GM23338 (cell line): ENCODE results near the gene PLXNC1. TPM values are rescaled to one million over a fixed set of nuclear protein-coding genes. Genes with fewer than 3 reads are reported as not detected.

ENCODE experiments used
- ATAC-seq: fragments of 200-7000 bp; cut with Tn5 transposase; 3 replicates; pipeline ENCODE4 v1.9.1; 2020
- DNase-seq: peaks from one replicate; pipeline ENCODE4 v3.0.0-alpha.2; 2015; ENCODE audit warnings: low spot score
- H2AFZ ChIP-seq: fragments of 200-600 bp; sonication (generic); 2 replicates; pipeline ENCODE4 v1.8.0; 2016; ENCODE audit warnings: antibody characterized with exemption, mild to moderate bottlenecking, moderate library complexity
- H3F3A ChIP-seq: fragments of 200-600 bp; sonication (generic); replicated peaks from 2 replicates; pipeline ENCODE4 v1.8.0; 2017; ENCODE audit warnings: antibody characterized with exemption, mixed run types, low read depth
- H3K27ac ChIP-seq: fragments of 200-600 bp; sonication (generic); 2 replicates; pipeline ENCODE4 v1.6.1; 2016; ENCODE audit warnings: low read depth
- H3K27me3 ChIP-seq: fragments of 200-600 bp; sonication (generic); 2 replicates; pipeline ENCODE4 v1.8.0; 2016; ENCODE audit warnings: mild to moderate bottlenecking, mixed run types, moderate library complexity; ENCODE audit not compliant: insufficient read depth
- H3K36me3 ChIP-seq: fragments of 200-600 bp; sonication (generic); 2 replicates; pipeline ENCODE4 v1.8.0; 2016; ENCODE audit warnings: mild to moderate bottlenecking; ENCODE audit not compliant: insufficient read depth
- H3K4me1 ChIP-seq: fragments of 200-600 bp; sonication (generic); 2 replicates; pipeline ENCODE4 v1.8.0; 2016; ENCODE audit warnings: mild to moderate bottlenecking, moderate library complexity; ENCODE audit not compliant: insufficient read depth
- H3K4me2 ChIP-seq: fragments of 200-600 bp; sonication (generic); 2 replicates; pipeline ENCODE4 v1.7.1; 2017; ENCODE audit warnings: mixed run types
- H3K4me3 ChIP-seq: fragments of 200-600 bp; sonication (generic); 2 replicates; pipeline ENCODE4 v1.6.1; 2016; ENCODE audit warnings: mixed run types
- H3K79me2 ChIP-seq: fragments of 200-600 bp; sonication (generic); replicated peaks from 2 replicates; pipeline ENCODE4 v1.8.0; 2017; ENCODE audit warnings: mild to moderate bottlenecking; ENCODE audit not compliant: insufficient read depth
- H3K9me2 ChIP-seq: fragments of 200-600 bp; sonication (generic); 2 replicates; pipeline ENCODE4 v1.8.0; 2017; ENCODE audit not compliant: insufficient read depth
- H4K20me1 ChIP-seq: fragments of 200-600 bp; sonication (generic); replicated peaks from 2 replicates; pipeline ENCODE4 v1.8.0; 2017; ENCODE audit warnings: mild to moderate bottlenecking; ENCODE audit not compliant: insufficient read depth
- H3K27ac Mint-ChIP-seq: 2 replicates; pipeline ENCODE4 v1.8.0; 2020; ENCODE audit warnings: inconsistent platforms, mild to moderate bottlenecking, moderate library complexity, mixed read lengths
- H3K27me3 Mint-ChIP-seq: 3 replicates; pipeline ENCODE4 v1.8.0; 2022; ENCODE audit warnings: low read depth, mild to moderate bottlenecking, moderate library complexity, mixed read lengths, inconsistent platforms; ENCODE audit not compliant: insufficient read depth, poor library complexity
- H3K36me3 Mint-ChIP-seq: 3 replicates; pipeline ENCODE4 v1.8.0; 2021; ENCODE audit warnings: low read depth, mild to moderate bottlenecking, inconsistent platforms, moderate library complexity, mixed read lengths
- H3K4me1 Mint-ChIP-seq: 3 replicates; pipeline ENCODE4 v1.8.0; 2020; ENCODE audit warnings: mild to moderate bottlenecking, inconsistent platforms, mixed read lengths
- H3K4me3 Mint-ChIP-seq: 3 replicates; pipeline ENCODE4 v1.8.0; 2021; ENCODE audit warnings: moderate library complexity, mild to moderate bottlenecking, inconsistent platforms, mixed read lengths
- H3K9me3 Mint-ChIP-seq: 3 replicates; pipeline ENCODE4 v1.8.0; 2020; ENCODE audit warnings: moderate library complexity, mild to moderate bottlenecking, inconsistent platforms, mixed read lengths
- CREB1 ChIP-seq: fragments of 250-450 bp; sonication (Bioruptor Pico); IDR thresholded peaks from 2 replicates; pipeline ENCODE4 v1.5.0; 2020; ENCODE audit warnings: low read depth, mild to moderate bottlenecking, moderate library complexity
- EZH2 ChIP-seq: fragments of 200-600 bp; sonication (generic); IDR thresholded peaks from one replicate; pipeline ENCODE4 v1.8.0; 2017; ENCODE audit warnings: antibody characterized with exemption, mild to moderate bottlenecking, low read depth; ENCODE audit not compliant: unreplicated experiment
- EZH2phosphoT487 ChIP-seq: fragments of 200-600 bp; sonication (generic); IDR thresholded peaks from one replicate; pipeline ENCODE4 v1.8.1; 2018; ENCODE audit warnings: antibody characterized with exemption; ENCODE audit not compliant: unreplicated experiment
- JUNB ChIP-seq: IDR thresholded peaks from one replicate; pipeline ENCODE4 v1.6.1; 2016; ENCODE audit warnings: antibody characterized with exemption; ENCODE audit not compliant: unreplicated experiment
- NANOG ChIP-seq: IDR thresholded peaks from 2 replicates; pipeline ENCODE4 v1.6.1; 2016; ENCODE audit warnings: antibody characterized with exemption, borderline replicate concordance
- POLR2AphosphoS5 ChIP-seq: IDR thresholded peaks from 2 replicates; pipeline ENCODE4 v1.6.1; 2016; ENCODE audit warnings: antibody characterized with exemption, low read depth
- STAT1 ChIP-seq: IDR thresholded peaks from one replicate; pipeline ENCODE4 v1.6.1; 2016; ENCODE audit warnings: antibody characterized with exemption; ENCODE audit not compliant: unreplicated experiment
- ZNF114 ChIP-seq: fragments of 250-450 bp; sonication (Bioruptor Pico); IDR thresholded peaks from 2 replicates; pipeline ENCODE4 v1.5.0; 2020; ENCODE audit warnings: mild to moderate bottlenecking, moderate library complexity
- ZNF331 ChIP-seq: fragments of 250-450 bp; sonication (Bioruptor Pico); IDR thresholded peaks from 2 replicates; pipeline ENCODE4 v1.5.0; 2020; ENCODE audit warnings: low read depth, mild to moderate bottlenecking, moderate library complexity
- ZNF462 ChIP-seq: fragments of 250-450 bp; sonication (Bioruptor Pico); IDR thresholded peaks from 2 replicates; pipeline ENCODE4 v1.5.0; 2020; ENCODE audit warnings: mild to moderate bottlenecking, moderate library complexity
- polyA plus RNA-seq: library from polyadenylated mRNA; unstranded; fragments of >200 nt; fragmentation: Nextera tagmentation; extraction: Ambion mirVana; gene quantifications from 2 replicates; pipeline ENCODE4 v1.2.1, GENCODE V29; 2016
- total RNA-seq: library from RNA; depleted of rRNA; stranded (reverse); fragments of >200 nt; shearing (Covaris generic); gene quantifications from 2 replicates; pipeline ENCODE4 v1.2.3, GENCODE V29; 2014
- TF ChIP-seq, protein P1 (sequence below), 2 experiments: fragments of 200-600 bp in 1 of 2; sonication (generic) in 1 of 2; conservative IDR thresholded peaks; 2 replicates each; pipeline versions ENCODE4 v1.5.1 to v1.6.1; 2016 to 2017; ENCODE audit warnings: antibody characterized with exemption in 2 of 2, low read depth in 2 of 2, mild to moderate bottlenecking in 2 of 2, moderate library complexity in 1 of 2
- TF ChIP-seq, protein P2 (sequence below): IDR thresholded peaks from 2 replicates; pipeline ENCODE4 v1.6.1; 2016; ENCODE audit warnings: antibody characterized with exemption

PLXNC1 gene
- total and polyA plus RNA-seq, 2 experiments from 2014 or later: 1.9 to 6.5 TPM

DNA sequence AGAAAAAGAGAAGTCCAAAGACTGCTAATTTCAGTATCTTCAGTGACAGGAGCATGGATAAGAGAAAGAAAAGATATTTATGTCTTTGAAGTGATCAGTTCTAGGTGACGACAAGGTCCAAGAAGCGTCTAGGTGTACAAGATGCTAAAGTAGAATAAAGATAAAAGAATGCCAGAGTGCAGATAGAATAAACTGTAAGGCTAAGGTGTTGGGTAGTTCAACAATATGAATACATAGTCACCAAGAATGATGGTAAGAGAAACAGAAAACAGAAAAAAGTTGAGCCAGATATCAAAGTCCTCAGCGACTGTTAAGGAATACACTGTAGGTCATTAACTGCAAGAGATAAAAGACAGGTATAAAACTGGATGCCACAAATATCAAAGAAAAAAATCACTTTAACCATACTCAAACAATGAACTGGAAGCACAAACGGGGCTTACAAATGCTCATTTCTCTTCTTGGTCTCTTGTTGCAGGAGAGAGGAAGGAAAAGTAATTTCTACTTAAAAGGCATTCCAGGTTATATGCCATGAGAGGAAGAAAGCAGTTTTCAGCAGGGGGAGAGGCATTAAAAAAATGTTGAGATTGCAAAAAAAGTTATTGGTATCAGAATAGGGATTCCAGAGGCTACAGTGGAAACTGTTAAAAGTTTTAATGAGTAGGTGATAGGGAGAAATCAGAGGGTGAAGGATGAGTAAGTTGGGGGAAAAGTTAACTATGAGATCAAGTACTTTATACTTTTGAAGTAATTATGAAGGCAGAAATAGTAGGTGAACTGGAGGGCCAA lies 189.8 kb downstream of the PLXNC1 start:
- DNase-seq: no peak
- H4K20me1 ChIP-seq: no peaks in the 10 kb centered on the region
- H3K27me3 ChIP-seq: no peaks in the 10 kb centered on the region
- no peak for ATAC-seq
- H3K4me1 ChIP-seq: peaks cover 15% of the 10 kb centered on the region
- H3K9me2 ChIP-seq: no peaks in the 10 kb centered on the region
- H3K4me2 ChIP-seq: no peak overlapping the region
- no peak overlapping the region for H3K4me3 ChIP-seq
- peaks cover 2% of the 10 kb centered on the region for H3K27me3 Mint-ChIP-seq
- peaks cover 11% of the 10 kb centered on the region for H3K4me1 Mint-ChIP-seq
- H3K36me3 ChIP-seq: no peaks in the 10 kb centered on the region
- H3K79me2 ChIP-seq: no peaks in the 10 kb centered on the region
- H3K36me3 Mint-ChIP-seq: no peaks in the 10 kb centered on the region; the same call in 2 of the 3 replicates
- no peaks in the 10 kb centered on the region for H3K9me3 Mint-ChIP-seq
- no peak overlapping the region for H3K4me3 Mint-ChIP-seq
- no peak overlapping the region for H3K27ac Mint-ChIP-seq
- H3F3A ChIP-seq: no peaks in the 10 kb centered on the region
- no peak overlapping the region for H2AFZ ChIP-seq
- no peak overlapping the region for H3K27ac ChIP-seq
- TF ChIP-seq POLR2AphosphoS5: no peak
- no peak for TF ChIP-seq ZNF331 (CRISPR knock-in tag)
- TF ChIP-seq, protein P1, sequence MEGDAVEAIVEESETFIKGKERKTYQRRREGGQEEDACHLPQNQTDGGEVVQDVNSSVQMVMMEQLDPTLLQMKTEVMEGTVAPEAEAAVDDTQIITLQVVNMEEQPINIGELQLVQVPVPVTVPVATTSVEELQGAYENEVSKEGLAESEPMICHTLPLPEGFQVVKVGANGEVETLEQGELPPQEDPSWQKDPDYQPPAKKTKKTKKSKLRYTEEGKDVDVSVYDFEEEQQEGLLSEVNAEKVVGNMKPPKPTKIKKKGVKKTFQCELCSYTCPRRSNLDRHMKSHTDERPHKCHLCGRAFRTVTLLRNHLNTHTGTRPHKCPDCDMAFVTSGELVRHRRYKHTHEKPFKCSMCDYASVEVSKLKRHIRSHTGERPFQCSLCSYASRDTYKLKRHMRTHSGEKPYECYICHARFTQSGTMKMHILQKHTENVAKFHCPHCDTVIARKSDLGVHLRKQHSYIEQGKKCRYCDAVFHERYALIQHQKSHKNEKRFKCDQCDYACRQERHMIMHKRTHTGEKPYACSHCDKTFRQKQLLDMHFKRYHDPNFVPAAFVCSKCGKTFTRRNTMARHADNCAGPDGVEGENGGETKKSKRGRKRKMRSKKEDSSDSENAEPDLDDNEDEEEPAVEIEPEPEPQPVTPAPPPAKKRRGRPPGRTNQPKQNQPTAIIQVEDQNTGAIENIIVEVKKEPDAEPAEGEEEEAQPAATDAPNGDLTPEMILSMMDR (conservative IDR thresholded peaks at IDR 0.05; ENCODE audit: low read depth in 2 of 2): no peak

- H2AFZ ChIP-seq: no peak overlapping the region
- no peaks in the 10 kb centered on the region for H4K20me1 ChIP-seq
- no peak overlapping the region for H3K27ac Mint-ChIP-seq
- H3K4me1 ChIP-seq: no peaks in the 10 kb centered on the region
- no peaks in the 10 kb centered on the region for H3K4me1 Mint-ChIP-seq
- H3K4me3 Mint-ChIP-seq: no peak overlapping the region
- H3F3A ChIP-seq: no peaks in the 10 kb centered on the region
- no peaks in the 10 kb centered on the region for H3K9me3 Mint-ChIP-seq
- H3K27me3 Mint-ChIP-seq: peaks cover 2% of the 10 kb centered on the region
- H3K4me3 ChIP-seq: no peak overlapping the region
- no peaks in the 10 kb centered on the region for H3K27me3 ChIP-seq
- DNase-seq (no peak), ATAC-seq (no peak)
- H3K36me3 ChIP-seq: no peaks in the 10 kb centered on the region; the same call in 1 of the 2 replicates
- H3K27ac ChIP-seq: no peak overlapping the region
- H3K79me2 ChIP-seq: no peaks in the 10 kb centered on the region
- no peak overlapping the region for H3K4me2 ChIP-seq
- no peaks in the 10 kb centered on the region for H3K9me2 ChIP-seq
- H3K36me3 Mint-ChIP-seq: peaks cover 5% of the 10 kb centered on the region; the same call in 2 of the 3 replicates
- TF ChIP-seq JUNB (no peak), EZH2phosphoT487 (no peak), NANOG (no peak), ZNF114 (CRISPR knock-in tag) (no peak), POLR2AphosphoS5 (no peak), EZH2 (no peak), STAT1 (no peak), ZNF462 (CRISPR knock-in tag) (no peak), CREB1 (no peak), ZNF331 (CRISPR knock-in tag) (no peak)
- TF ChIP-seq, protein P2, sequence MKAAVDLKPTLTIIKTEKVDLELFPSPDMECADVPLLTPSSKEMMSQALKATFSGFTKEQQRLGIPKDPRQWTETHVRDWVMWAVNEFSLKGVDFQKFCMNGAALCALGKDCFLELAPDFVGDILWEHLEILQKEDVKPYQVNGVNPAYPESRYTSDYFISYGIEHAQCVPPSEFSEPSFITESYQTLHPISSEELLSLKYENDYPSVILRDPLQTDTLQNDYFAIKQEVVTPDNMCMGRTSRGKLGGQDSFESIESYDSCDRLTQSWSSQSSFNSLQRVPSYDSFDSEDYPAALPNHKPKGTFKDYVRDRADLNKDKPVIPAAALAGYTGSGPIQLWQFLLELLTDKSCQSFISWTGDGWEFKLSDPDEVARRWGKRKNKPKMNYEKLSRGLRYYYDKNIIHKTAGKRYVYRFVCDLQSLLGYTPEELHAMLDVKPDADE: no peak
Measured at GRCh38 chr12:94340573-94340972, 192.2 kb downstream of the PLXNC1 start.
